Measurements from ENCODE around the gene HECTD4. TPM values are rescaled to one million over a fixed set of nuclear protein-coding genes. Genes with fewer than 3 reads are reported as not detected.
"Not testable (repeated sequence)": the region's sequence is repeated elsewhere in the genome, so short reads cannot be mapped to it uniquely, and the experiment has no call there.

The HECTD4 gene
- total RNA-seq, 1 donor from 2014 or later, result 10.4 TPM

DNA sequence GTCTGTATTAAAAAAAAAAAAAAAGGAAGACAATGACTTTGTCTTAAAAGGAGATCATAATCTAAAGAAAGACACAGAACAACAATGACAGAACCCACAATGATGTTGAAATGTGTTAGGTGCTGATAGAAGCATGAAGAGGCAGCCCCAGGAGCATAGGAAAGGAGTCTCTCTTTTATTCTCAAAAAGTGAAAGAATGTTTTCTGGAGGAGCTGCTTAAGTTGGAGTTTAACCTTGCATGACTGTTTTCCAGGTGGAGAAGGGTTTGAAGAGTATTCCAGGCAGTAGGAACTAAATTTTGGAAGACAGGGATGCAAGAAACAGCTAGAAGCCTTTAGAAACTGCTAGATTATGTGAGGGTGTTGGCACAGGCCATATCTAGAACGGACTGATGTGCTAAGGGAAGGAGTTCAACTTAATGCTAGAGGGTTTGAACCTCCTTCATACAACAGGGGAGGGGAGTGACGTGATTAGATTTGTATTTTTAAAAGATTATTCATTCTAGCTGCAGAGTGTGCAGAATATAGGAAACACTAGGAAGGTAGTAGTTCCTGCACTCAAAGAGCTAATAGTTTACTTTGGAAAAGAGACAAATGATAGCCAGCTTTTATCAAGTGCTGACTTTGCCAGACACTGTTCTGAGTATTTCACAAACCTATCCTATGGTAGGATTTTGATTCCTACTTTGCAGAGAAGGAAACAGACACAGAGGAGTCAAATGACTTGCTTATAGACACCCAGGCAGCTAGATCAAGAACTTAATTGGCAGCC, 31.8 kb upstream of the HECTD4 start:
- TF ChIP-seq, protein P1, sequence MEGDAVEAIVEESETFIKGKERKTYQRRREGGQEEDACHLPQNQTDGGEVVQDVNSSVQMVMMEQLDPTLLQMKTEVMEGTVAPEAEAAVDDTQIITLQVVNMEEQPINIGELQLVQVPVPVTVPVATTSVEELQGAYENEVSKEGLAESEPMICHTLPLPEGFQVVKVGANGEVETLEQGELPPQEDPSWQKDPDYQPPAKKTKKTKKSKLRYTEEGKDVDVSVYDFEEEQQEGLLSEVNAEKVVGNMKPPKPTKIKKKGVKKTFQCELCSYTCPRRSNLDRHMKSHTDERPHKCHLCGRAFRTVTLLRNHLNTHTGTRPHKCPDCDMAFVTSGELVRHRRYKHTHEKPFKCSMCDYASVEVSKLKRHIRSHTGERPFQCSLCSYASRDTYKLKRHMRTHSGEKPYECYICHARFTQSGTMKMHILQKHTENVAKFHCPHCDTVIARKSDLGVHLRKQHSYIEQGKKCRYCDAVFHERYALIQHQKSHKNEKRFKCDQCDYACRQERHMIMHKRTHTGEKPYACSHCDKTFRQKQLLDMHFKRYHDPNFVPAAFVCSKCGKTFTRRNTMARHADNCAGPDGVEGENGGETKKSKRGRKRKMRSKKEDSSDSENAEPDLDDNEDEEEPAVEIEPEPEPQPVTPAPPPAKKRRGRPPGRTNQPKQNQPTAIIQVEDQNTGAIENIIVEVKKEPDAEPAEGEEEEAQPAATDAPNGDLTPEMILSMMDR (conservative IDR thresholded peaks at IDR 0.05; ENCODE audit: low read depth, low read length), result no peak
- no peak for DNase-seq (ENCODE audit: low read depth)
- H3K4me3 ChIP-seq (ENCODE audit: low read depth, low read length), result no peak overlapping the region

DNA sequence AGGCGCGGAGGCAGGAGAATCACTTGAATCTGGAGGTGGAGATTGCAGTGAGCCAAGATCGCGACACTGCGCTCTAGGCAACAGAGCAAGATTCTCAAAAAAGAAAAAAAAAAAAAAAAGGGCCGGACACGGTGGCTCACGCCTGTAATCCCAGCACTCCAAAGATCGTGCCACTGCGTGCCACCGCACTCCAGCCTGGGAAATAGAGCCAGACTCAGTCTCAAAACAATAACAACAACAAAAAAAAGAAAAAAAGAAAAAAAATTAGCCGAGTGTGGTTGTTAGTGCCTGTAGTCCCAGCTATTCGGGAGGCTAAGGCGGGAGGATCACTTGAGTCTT, 27.6 kb upstream of the HECTD4 start:
- TF ChIP-seq, protein P1 (conservative IDR thresholded peaks at IDR 0.05; ENCODE audit: low read depth, low read length), result no peak
- no peak for DNase-seq (ENCODE audit: low read depth)
- H3K4me3 ChIP-seq (ENCODE audit: low read depth, low read length), result peak overlapping the region; percentile 88

DNA sequence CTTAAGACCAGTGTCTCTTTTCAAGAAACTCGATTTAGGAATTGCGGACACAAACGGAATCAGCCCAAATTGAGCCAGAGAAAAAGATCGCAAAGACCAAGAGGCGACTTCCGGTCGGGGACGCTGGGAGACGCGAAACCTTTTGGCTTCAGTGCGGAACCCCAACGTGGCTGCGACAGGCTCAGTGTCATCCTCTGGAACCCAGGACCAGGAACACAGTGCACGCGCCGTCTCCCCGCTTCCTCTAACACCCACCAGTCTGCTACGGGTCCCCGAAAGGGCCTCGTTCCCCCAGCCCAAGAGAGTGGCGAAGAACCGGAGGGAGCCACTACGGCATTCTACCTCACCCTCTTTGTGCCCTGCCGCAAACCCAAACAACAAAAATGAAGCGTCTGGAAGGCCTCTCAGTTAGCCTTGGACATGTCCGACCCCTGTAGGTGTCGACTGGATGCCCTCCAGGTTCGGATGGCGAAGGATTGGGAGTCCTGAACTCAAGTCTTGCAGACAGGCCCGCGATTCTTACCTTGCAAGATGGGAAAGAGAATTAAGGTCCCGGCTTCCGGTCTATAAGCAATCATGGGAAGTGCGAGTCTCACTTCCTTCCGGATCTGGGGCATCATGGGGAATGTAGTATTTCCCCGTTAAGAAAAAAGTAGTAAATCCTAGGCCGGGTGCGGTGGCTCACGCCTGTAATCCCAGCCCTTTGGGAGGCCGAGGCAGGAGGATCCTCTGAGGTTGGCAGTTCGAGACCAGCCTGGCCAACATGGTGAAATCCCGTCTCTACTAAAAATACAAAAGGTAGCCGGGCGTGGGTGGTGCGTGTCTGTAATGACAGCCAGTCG, 27.1 kb upstream of the HECTD4 start, which contains the start of gene RPL6:
Gene RPL6 (minus strand): TSS at position 542 of the 842 bp plus-strand sequence. CDS start 949 bp downstream, outside the sequence.
- TF ChIP-seq, protein P1 (conservative IDR thresholded peaks at IDR 0.05; ENCODE audit: low read depth, low read length), result no peak
- peak; percentile 73 for DNase-seq (ENCODE audit: low read depth)
- H3K4me3 ChIP-seq (ENCODE audit: low read depth, low read length), result peak within 1 kb of the TSS; percentile 88

DNA sequence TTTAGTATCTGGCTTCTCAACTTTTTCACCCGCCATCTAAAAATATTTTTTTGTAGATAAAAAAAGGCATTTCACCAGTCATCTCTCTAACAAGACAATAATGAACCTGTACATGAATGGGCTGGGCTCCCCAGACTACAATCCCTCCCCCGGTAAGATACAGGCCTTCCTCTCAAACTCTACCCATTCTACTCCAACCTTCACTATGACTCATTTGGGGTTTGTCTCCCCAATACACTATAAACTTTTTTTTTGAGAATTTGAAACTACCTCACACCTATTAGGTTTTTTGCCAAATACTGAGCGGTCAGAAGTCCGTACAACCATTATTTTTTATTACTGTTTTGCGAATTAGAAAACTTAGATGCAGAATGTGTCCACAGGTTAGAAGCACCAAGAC, 26.4 kb upstream of the HECTD4 start:
- TF ChIP-seq, protein P1 (conservative IDR thresholded peaks at IDR 0.05; ENCODE audit: low read depth, low read length), result no peak
- DNase-seq (ENCODE audit: low read depth), result no peak
- peak overlapping the region; percentile 88 for H3K4me3 ChIP-seq (ENCODE audit: low read depth, low read length)

DNA sequence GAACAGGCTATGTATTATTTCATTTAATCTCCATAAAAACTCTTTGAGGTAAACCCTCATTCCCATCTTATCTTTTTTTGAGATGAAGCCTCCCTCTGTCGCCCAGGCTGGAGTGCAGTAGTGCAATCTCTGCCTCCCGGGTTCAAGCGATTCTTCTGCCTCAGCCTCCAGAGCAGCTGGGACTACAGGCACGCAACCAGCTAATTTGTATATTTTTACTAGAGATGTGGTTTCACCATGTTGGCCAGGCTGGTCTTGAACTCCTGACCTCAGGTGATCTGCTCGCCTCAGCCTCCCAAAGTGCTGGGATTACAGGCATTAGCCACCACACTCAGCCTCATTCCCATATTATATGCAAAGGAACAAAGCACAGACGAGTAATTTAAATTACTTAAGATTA, 25.5 kb upstream of the HECTD4 start:
- peak overlapping the region; percentile 88 for H3K4me3 ChIP-seq (ENCODE audit: low read depth, low read length)
- DNase-seq (ENCODE audit: low read depth), result not testable (repeated sequence)

DNA sequence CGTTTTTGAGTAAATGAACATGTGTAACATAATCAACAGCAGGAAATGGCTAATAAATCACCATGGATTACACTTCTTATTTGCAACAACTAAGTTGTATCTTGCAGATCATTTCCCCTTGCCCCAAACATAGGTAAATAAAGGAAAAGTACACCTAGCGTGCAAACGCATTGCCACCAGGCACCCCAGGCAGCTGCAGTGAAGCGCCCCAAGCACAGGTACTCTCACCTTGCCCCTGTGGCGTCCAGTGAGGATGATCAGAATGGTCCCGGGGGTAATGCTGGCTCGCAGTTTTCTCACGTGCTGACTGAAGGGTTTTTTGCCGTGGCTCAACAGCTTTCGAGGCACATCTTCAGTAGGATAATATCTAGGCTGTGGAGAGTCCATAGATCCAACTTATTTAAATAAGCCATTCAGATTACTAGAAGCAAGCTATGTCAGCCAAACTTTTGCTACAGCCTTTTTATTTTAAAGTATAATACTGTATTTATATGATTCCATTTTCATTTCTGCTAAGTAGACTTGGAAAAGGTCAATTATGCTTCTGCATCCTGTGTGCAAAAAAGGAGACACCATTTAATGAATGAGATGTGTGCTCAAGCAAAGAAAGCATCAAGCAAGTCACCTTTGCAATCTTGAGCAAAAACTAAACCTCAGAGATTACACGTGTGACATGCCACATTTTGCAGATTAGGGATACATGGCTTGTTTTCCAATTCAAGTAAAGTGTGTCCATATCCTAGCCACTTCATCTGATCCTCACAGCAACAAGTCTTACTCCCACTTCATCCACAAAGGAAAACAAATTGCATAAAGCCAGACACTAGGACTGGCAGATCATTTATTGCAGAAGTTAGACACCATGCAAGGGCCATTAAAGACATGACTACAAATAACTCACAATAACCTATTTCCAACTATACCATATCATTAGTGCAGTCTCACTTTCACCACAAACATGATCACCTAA, 24.6 kb upstream of the HECTD4 start:
- H3K4me3 ChIP-seq (ENCODE audit: low read depth, low read length), result no peak overlapping the region
- DNase-seq (ENCODE audit: low read depth), result no peak
- TF ChIP-seq, protein P1 (conservative IDR thresholded peaks at IDR 0.05; ENCODE audit: low read depth, low read length), result no peak

Measured in epithelial cell of proximal tubule (primary cell).